Mammary epithelial cell (primary cell): Measurements from ENCODE around the gene ZNF782.

Experiments
- EZH2 ChIP-seq: IDR thresholded peaks from 2 replicates; pipeline ENCODE4 v1.6.1; 2012; ENCODE audit warnings: low read length, inconsistent platforms, borderline replicate concordance
- TF ChIP-seq, protein P1 (sequence below), 2 donors: IDR thresholded peaks in 1 of 2; conservative IDR thresholded peaks in 1 of 2; 2 replicates each; pipeline ENCODE4 v1.5.1; 2011 to 2012; ENCODE audit warnings: inconsistent platforms in 2 of 2, low read length in 2 of 2, mild to moderate bottlenecking in 2 of 2, control low read depth in 1 of 2, low read depth in 1 of 2; ENCODE audit not compliant: insufficient read depth in 1 of 2; ENCODE audit errors: extremely low read depth in 1 of 2

GRCh38 chr9:96854651-96855273 is 448 bp upstream of the ZNF782 start:
- TF ChIP-seq, protein P1, sequence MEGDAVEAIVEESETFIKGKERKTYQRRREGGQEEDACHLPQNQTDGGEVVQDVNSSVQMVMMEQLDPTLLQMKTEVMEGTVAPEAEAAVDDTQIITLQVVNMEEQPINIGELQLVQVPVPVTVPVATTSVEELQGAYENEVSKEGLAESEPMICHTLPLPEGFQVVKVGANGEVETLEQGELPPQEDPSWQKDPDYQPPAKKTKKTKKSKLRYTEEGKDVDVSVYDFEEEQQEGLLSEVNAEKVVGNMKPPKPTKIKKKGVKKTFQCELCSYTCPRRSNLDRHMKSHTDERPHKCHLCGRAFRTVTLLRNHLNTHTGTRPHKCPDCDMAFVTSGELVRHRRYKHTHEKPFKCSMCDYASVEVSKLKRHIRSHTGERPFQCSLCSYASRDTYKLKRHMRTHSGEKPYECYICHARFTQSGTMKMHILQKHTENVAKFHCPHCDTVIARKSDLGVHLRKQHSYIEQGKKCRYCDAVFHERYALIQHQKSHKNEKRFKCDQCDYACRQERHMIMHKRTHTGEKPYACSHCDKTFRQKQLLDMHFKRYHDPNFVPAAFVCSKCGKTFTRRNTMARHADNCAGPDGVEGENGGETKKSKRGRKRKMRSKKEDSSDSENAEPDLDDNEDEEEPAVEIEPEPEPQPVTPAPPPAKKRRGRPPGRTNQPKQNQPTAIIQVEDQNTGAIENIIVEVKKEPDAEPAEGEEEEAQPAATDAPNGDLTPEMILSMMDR (conservative IDR thresholded peaks at IDR 0.05 in 1 of 2, IDR thresholded peaks at IDR 0.05 in 1 of 2; ENCODE audit: extremely low read depth in 1 of 2, insufficient read depth in 1 of 2, low read depth in 1 of 2, low read length in 2 of 2): no peak
- no peak for TF ChIP-seq EZH2
